Measurements from ENCODE around the gene ESRP2.

GRCh38 chr16:68257251-68257905 lies 21.5 kb upstream of the ESRP2 start:
- no peak for TF ChIP-seq CTCF (IDR thresholded peaks at IDR 0.05)
- TF ChIP-seq EZH2 (IDR thresholded peaks at IDR 0.05): no peak
- TF ChIP-seq EZH2phosphoT487 (IDR thresholded peaks at IDR 0.05): no peak
